ENCODE data around the gene NFX1. TPM values are rescaled to one million over a fixed set of nuclear protein-coding genes. Genes with fewer than 3 reads are reported as not detected.

NFX1 gene
- total RNA-seq, 1 donor from 2014 or later: 34.1 TPM

DNA sequence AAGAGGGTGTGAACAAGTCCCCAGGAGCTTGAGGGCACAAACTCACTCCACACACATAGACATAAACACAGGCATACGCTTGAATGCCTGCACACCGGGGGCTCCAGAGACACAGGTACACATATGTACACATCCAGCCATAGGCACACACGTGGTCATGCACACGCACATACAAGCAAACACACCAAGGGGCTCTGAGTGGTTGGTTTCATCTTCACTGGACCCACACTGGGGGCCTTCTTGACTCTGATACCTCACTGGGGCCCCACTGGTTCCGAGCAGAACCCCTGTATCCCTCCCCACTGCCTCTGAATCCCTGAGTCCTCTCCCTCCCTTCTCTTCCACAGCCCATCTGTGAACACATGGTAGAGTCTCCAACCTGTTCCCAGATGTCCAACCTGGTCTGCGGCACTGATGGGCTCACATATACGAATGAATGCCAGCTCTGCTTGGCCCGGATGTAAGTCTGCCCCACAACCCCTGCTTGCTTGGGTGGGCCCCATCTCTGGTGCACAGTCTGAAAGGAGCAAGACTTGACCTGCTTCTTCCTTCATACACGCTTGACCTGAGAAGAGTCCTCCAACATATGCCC is 44.0 kb upstream of the NFX1 start:
- Mint-ChIP-seq H3K27ac (no peak overlapping the region), H3K36me3 (peaks cover 8% of the 10 kb centered on the region), H3K4me3 (no peak overlapping the region), H3K4me1 (ENCODE audit: unreplicated experiment) (no peaks in the 10 kb centered on the region), H3K9me3 (no peaks in the 10 kb centered on the region), H3K27me3 (peaks cover 4% of the 10 kb centered on the region)
- TF ChIP-seq, protein P1, sequence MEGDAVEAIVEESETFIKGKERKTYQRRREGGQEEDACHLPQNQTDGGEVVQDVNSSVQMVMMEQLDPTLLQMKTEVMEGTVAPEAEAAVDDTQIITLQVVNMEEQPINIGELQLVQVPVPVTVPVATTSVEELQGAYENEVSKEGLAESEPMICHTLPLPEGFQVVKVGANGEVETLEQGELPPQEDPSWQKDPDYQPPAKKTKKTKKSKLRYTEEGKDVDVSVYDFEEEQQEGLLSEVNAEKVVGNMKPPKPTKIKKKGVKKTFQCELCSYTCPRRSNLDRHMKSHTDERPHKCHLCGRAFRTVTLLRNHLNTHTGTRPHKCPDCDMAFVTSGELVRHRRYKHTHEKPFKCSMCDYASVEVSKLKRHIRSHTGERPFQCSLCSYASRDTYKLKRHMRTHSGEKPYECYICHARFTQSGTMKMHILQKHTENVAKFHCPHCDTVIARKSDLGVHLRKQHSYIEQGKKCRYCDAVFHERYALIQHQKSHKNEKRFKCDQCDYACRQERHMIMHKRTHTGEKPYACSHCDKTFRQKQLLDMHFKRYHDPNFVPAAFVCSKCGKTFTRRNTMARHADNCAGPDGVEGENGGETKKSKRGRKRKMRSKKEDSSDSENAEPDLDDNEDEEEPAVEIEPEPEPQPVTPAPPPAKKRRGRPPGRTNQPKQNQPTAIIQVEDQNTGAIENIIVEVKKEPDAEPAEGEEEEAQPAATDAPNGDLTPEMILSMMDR (conservative IDR thresholded peaks at IDR 0.05): no peak
- DNase-seq (ENCODE audit: extremely low spot score, unreplicated experiment): no peak

DNA sequence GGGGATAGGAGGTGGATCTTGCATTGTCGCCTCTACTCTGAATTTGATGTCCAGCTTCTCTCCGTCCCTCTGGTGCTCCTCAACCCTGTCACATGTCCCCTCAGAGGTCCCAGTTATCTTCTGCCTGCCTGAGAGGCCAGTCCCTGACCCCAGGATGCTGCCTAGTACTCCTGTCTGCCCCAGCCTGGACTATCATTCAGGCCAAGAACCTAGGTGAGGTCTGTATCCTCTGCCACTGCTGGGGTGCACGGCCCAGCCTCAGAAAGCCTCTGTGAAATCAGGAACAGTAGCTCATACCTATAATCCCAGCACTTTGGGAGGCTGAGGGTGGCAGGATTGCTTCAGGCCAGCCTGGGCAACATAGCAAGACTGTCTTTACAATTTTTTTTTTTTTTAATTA is 41.7 kb upstream of the NFX1 start:
- H3K27me3 Mint-ChIP-seq: no peaks in the 10 kb centered on the region
- peaks cover 8% of the 10 kb centered on the region for H3K36me3 Mint-ChIP-seq
- no peaks in the 10 kb centered on the region for H3K4me1 Mint-ChIP-seq (ENCODE audit: unreplicated experiment)
- no peak overlapping the region for H3K4me3 Mint-ChIP-seq
- TF ChIP-seq, protein P1 (conservative IDR thresholded peaks at IDR 0.05): no peak
- no peak overlapping the region for H3K27ac Mint-ChIP-seq
- no peak for DNase-seq (ENCODE audit: extremely low spot score, unreplicated experiment)
- H3K9me3 Mint-ChIP-seq: no peaks in the 10 kb centered on the region

DNA sequence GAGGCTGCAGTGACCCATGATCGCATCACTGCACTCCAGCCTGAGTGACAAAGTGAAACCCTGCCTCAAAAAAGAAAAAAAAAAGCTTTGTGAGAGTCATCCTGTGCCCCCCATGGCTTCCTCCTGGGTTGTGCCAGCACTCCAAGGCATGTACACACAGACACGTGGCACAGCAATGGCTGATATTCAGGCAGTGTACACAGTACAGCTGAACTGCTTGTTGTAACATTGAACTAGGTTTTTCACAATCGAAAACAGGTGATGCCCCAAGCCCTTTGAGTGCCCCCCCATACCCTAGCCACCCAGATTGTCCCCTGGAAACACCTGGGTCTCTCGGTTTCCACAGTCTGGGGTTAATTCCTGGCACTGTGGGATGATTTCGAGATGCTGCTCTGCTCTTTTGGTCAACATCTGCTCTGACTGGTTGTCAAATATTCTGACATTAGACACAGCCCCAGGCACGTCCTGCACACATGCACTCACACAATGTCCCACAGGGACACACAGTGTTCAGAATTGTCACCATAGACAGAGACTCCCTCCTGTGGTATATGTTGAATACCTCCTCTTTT is 41.1 kb upstream of the NFX1 start:
- TF ChIP-seq, protein P1 (conservative IDR thresholded peaks at IDR 0.05): no peak
- H3K4me1 Mint-ChIP-seq (ENCODE audit: unreplicated experiment): no peaks in the 10 kb centered on the region

DNA sequence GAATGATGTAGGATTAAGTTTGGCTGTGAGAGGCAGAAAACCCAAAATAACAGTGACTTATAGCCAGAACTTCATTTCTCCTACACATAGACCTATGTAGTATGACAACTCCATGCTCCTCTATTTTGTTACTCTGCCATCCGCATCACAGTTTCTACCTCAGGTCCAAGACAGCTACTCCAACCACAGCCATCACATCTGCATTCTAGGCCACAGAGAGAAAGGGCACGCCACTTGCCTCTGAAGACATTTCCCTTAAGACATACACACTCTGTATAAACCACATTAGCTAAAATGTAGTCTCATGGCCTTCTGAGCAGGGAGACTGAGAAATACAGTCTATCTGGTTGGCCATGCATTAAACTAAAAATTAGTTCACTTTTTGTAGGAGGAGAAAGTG is 40.3 kb upstream of the NFX1 start:
- H3K4me3 Mint-ChIP-seq: no peak overlapping the region
- TF ChIP-seq, protein P1 (conservative IDR thresholded peaks at IDR 0.05): no peak
- H3K4me1 Mint-ChIP-seq (ENCODE audit: unreplicated experiment): no peaks in the 10 kb centered on the region
- H3K36me3 Mint-ChIP-seq: peaks cover 8% of the 10 kb centered on the region
- no peaks in the 10 kb centered on the region for H3K9me3 Mint-ChIP-seq
- H3K27ac Mint-ChIP-seq: no peak overlapping the region
- DNase-seq (ENCODE audit: extremely low spot score, unreplicated experiment): no peak
- H3K27me3 Mint-ChIP-seq: no peaks in the 10 kb centered on the region

More for the DNA sequence above, 41.1 kb upstream of the NFX1 start:
- Mint-ChIP-seq H3K27me3 (no peaks in the 10 kb centered on the region), H3K4me3 (no peak overlapping the region), H3K27ac (no peak overlapping the region), H3K36me3 (peaks cover 8% of the 10 kb centered on the region), H3K9me3 (no peaks in the 10 kb centered on the region)
- DNase-seq (ENCODE audit: extremely low spot score, unreplicated experiment): no peak

DNA sequence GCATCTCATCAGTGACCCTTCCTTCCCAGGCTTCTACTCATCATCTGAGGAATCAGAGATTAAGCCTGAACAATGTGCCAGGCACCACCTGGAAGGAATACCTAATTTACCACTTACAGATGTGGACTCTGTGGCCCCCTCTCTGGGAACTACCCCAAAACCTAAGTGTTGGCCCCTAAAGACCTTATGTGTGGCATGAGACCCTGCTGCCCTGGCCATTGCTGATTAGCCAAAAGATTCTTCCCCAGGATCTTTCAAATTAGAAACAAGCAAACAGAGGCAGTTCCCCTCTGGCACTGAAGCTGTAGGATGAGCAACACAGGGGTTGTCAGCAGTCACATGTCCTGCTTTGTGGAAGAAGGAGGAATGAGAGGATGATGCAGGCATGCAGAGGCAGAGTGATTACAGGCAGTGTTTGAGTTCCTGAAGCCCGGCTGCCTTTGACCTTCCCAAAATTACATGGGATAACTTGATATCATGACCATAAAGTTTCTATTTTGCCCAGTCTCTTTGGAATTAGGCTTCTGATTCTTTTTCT is 39.8 kb upstream of the NFX1 start:
- Mint-ChIP-seq H3K27ac (no peak overlapping the region), H3K9me3 (no peaks in the 10 kb centered on the region), H3K27me3 (no peaks in the 10 kb centered on the region), H3K4me3 (no peak overlapping the region), H3K4me1 (ENCODE audit: unreplicated experiment) (no peaks in the 10 kb centered on the region), H3K36me3 (peaks cover 9% of the 10 kb centered on the region)
- DNase-seq (ENCODE audit: extremely low spot score, unreplicated experiment): no peak
- TF ChIP-seq, protein P1 (conservative IDR thresholded peaks at IDR 0.05): no peak

Data from type B pancreatic cell (in vitro differentiated cells).